OCI-LY3 (cell line): ENCODE results near the gene AP1G1.

Experiments
- EZH2phosphoT487 ChIP-seq: fragments of 200-600 bp; shearing (Covaris generic); IDR thresholded peaks from 2 replicates; pipeline ENCODE4 v1.6.1; 2018; ENCODE audit warnings: antibody characterized with exemption, mixed run types, low read depth
- TF ChIP-seq, protein P1 (sequence below): fragments of 200-600, 300-600 bp; sonication (generic); IDR thresholded peaks from 2 replicates; pipeline ENCODE4 v1.5.1; 2014; ENCODE audit warnings: antibody characterized with exemption, low read length, low read depth

DNA sequence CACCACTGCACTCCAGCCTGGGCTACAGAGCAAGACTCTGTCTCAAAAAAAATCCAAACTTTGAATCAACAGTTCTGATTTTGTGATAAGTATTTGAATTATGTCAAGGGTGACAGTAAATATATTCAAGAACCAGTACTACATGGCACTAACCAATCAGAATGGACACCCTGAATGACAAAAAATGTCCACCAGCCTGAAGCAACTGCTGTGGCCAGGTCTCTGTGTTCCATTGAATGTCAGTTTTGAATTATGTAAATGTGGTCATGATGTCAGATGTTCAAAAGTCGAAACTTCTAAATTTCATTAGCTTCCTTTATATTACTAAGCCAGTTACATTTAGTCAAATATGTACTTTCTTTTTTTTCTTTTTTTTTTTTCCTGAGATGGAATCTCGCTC lies 21.7 kb upstream of the AP1G1 start:
- TF ChIP-seq, protein P1, sequence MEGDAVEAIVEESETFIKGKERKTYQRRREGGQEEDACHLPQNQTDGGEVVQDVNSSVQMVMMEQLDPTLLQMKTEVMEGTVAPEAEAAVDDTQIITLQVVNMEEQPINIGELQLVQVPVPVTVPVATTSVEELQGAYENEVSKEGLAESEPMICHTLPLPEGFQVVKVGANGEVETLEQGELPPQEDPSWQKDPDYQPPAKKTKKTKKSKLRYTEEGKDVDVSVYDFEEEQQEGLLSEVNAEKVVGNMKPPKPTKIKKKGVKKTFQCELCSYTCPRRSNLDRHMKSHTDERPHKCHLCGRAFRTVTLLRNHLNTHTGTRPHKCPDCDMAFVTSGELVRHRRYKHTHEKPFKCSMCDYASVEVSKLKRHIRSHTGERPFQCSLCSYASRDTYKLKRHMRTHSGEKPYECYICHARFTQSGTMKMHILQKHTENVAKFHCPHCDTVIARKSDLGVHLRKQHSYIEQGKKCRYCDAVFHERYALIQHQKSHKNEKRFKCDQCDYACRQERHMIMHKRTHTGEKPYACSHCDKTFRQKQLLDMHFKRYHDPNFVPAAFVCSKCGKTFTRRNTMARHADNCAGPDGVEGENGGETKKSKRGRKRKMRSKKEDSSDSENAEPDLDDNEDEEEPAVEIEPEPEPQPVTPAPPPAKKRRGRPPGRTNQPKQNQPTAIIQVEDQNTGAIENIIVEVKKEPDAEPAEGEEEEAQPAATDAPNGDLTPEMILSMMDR: no peak
- TF ChIP-seq EZH2phosphoT487: no peak
